IMR-90 (cell line): ENCODE data around the gene DMRTC2. TPM values are rescaled to one million over a fixed set of nuclear protein-coding genes. Genes with fewer than 3 reads are reported as not detected.

Source experiments
- ATAC-seq: fragments of 200-7000 bp; cut with Tn5 transposase; 2 replicates; pipeline ENCODE4 v1.9.1; 2020; ENCODE audit warnings: low read depth, mild to moderate bottlenecking, moderate library complexity
- BruUV-seq: library from RNA; stranded (reverse); fragments of 400-500 nt; replicated peaks from 2 replicates; lab custom pipeline; 2021; lab: Mats Ljungman, UMichigan
- CTCF ChIA-PET: fragments of 300-600 bp; formaldehyde crosslinking; extraction: SDS; loops from one replicate; lab custom pipeline; 2021; ENCODE audit warnings: antibody characterized with exemption; lab: Yijun Ruan, JAX
- POLR2A ChIA-PET: fragments of 300-600 bp; sonication (Branson Sonifier 250); formaldehyde crosslinking; loops from one replicate; lab custom pipeline; 2022; ENCODE audit warnings: antibody characterized with exemption; ENCODE audit not compliant: unreplicated experiment; lab: Charles Lee
- DNase-seq: peaks from one replicate; pipeline ENCODE4 v3.0.0; 2013
- H2AFZ ChIP-seq: replicated peaks from 2 replicates; pipeline ENCODE3; 2013; ENCODE audit warnings: low read length, mild to moderate bottlenecking; ENCODE audit not compliant: poor library complexity
- H2AK5ac ChIP-seq: 2 replicates; pipeline ENCODE4 v1.6.1; 2013; ENCODE audit warnings: low read depth, low read length, inconsistent platforms
- H2AK9ac ChIP-seq: replicated peaks from 2 replicates; pipeline ENCODE3; 2013; ENCODE audit warnings: mild to moderate bottlenecking, low read depth, low read length, moderate library complexity; ENCODE audit not compliant: poor library complexity
- H2BK120ac ChIP-seq: 2 replicates; pipeline ENCODE4 v1.6.1; 2013; ENCODE audit warnings: low read depth, low read length, inconsistent platforms
- H2BK15ac ChIP-seq: 3 replicates; pipeline ENCODE4 v1.6.1; 2013; ENCODE audit warnings: low read depth, low read length, inconsistent platforms
- H2BK20ac ChIP-seq: 2 replicates; pipeline ENCODE4 v1.6.1; 2013; ENCODE audit warnings: low read depth, mild to moderate bottlenecking, inconsistent platforms, low read length, moderate library complexity
- H2BK5ac ChIP-seq: 2 replicates; pipeline ENCODE4 v1.6.1; 2013; ENCODE audit warnings: mild to moderate bottlenecking, low read depth, low read length, inconsistent platforms; ENCODE audit not compliant: poor library complexity, severe bottlenecking
- H3K14ac ChIP-seq: replicated peaks from 2 replicates; pipeline ENCODE4 v1.6.1; 2013; ENCODE audit warnings: low read depth, low read length, inconsistent platforms
- H3K18ac ChIP-seq: 2 replicates; pipeline ENCODE4 v1.6.1; 2013; ENCODE audit warnings: low read depth, low read length, control low read depth
- H3K23ac ChIP-seq: 2 replicates; pipeline ENCODE4 v1.6.1; 2013; ENCODE audit warnings: low read depth, low read length, inconsistent platforms
- H3K27ac ChIP-seq: 2 replicates; pipeline ENCODE4 v1.5.1; 2013; ENCODE audit warnings: mild to moderate bottlenecking, control low read depth, low read length; ENCODE audit not compliant: insufficient read depth
- H3K27me3 ChIP-seq: 2 replicates; pipeline ENCODE4 v1.6.1; 2013; ENCODE audit warnings: low read length; ENCODE audit not compliant: control insufficient read depth, insufficient read depth
- H3K36me3 ChIP-seq: 2 replicates; pipeline ENCODE4 v1.6.1; 2013; ENCODE audit warnings: low read length, mixed read lengths; ENCODE audit not compliant: control insufficient read depth, insufficient read depth
- H3K4ac ChIP-seq: 2 replicates; pipeline ENCODE4 v1.6.1; 2013; ENCODE audit warnings: low read depth, low read length, inconsistent platforms
- H3K4me1 ChIP-seq: 2 replicates; pipeline ENCODE4 v1.6.1; 2013; ENCODE audit warnings: low read length, mixed read lengths; ENCODE audit not compliant: control insufficient read depth, insufficient read depth
- H3K4me2 ChIP-seq: 2 replicates; pipeline ENCODE4 v1.6.1; 2013; ENCODE audit warnings: low read depth, mild to moderate bottlenecking, control low read depth, low read length, moderate library complexity
- H3K4me3 ChIP-seq: 2 replicates; pipeline ENCODE4 v1.5.1; 2013; ENCODE audit warnings: low read depth, mild to moderate bottlenecking, control low read depth, low read length, moderate library complexity; ENCODE audit not compliant: insufficient read depth
- H3K56ac ChIP-seq: 2 replicates; pipeline ENCODE4 v1.6.1; 2013; ENCODE audit warnings: low read length, inconsistent platforms; ENCODE audit not compliant: insufficient read depth; ENCODE audit errors: extremely low read depth
- H3K79me1 ChIP-seq, 2 experiments: 2 replicates each; pipeline ENCODE4 v1.6.1; 2013; ENCODE audit warnings: low read length in 2 of 2, inconsistent platforms in 1 of 2, low read depth in 1 of 2
- H3K9ac ChIP-seq: 2 replicates; pipeline ENCODE4 v1.6.1; 2013; ENCODE audit warnings: low read depth, low read length, control low read depth
- H3K9me1 ChIP-seq: 2 replicates; pipeline ENCODE4 v1.6.1; 2013; ENCODE audit warnings: low read length, inconsistent platforms; ENCODE audit not compliant: insufficient read depth
- H3K9me3 ChIP-seq: 2 replicates; pipeline ENCODE4 v1.6.1; 2013; ENCODE audit warnings: low read length; ENCODE audit not compliant: control insufficient read depth, insufficient read depth
- H4K20me1 ChIP-seq: 2 replicates; pipeline ENCODE4 v1.6.1; 2013; ENCODE audit warnings: low read length, inconsistent platforms; ENCODE audit not compliant: insufficient read depth
- H4K5ac ChIP-seq: 2 replicates; pipeline ENCODE4 v1.6.1; 2013; ENCODE audit warnings: mild to moderate bottlenecking, low read depth, low read length, control low read depth
- H4K8ac ChIP-seq, 2 experiments: 2 replicates each; pipeline ENCODE4 v1.6.1; 2013; ENCODE audit warnings: low read depth in 2 of 2, low read length in 2 of 2, control low read depth in 1 of 2, inconsistent platforms in 1 of 2
- H4K91ac ChIP-seq: 2 replicates; pipeline ENCODE4 v1.6.1; 2013; ENCODE audit warnings: low read depth, low read length, inconsistent platforms; ENCODE audit not compliant: insufficient read depth
- BHLHE40 ChIP-seq: fragments of 150-350 bp; IDR thresholded peaks from 2 replicates; pipeline ENCODE4 v1.6.1; 2016; ENCODE audit warnings: mild to moderate bottlenecking, low read depth, low read length
- CHD1 ChIP-seq: IDR thresholded peaks from 2 replicates; pipeline ENCODE4 v1.6.1; 2012; ENCODE audit warnings: low read depth, low read length, improper control_type of control experiment
- CTCF ChIP-seq: conservative IDR thresholded peaks from 2 replicates; pipeline ENCODE4 v1.5.1; 2012; ENCODE audit warnings: mild to moderate bottlenecking, low read depth, low read length, improper control_type of control experiment
- FOS ChIP-seq: fragments of 150-350 bp; IDR thresholded peaks from 2 replicates; pipeline ENCODE4 v1.6.1; 2016; ENCODE audit warnings: low read depth, low read length
- MAFK ChIP-seq: IDR thresholded peaks from 2 replicates; pipeline ENCODE4 v1.6.1; 2012; ENCODE audit warnings: low read depth, low read length, improper control_type of control experiment
- MXI1 ChIP-seq: IDR thresholded peaks from 2 replicates; pipeline ENCODE4 v1.6.1; 2012; ENCODE audit warnings: low read depth, mild to moderate bottlenecking, low read length, moderate library complexity, borderline replicate concordance
- NFE2L2 ChIP-seq: fragments of 150-350 bp; IDR thresholded peaks from 2 replicates; pipeline ENCODE4 v1.6.1; 2016; ENCODE audit warnings: low read depth, mild to moderate bottlenecking, low read length
- RCOR1 ChIP-seq: IDR thresholded peaks from 2 replicates; pipeline ENCODE4 v1.6.1; 2012; ENCODE audit warnings: mild to moderate bottlenecking, low read length, improper control_type of control experiment; ENCODE audit not compliant: insufficient replicate concordance
- RFX5 ChIP-seq: IDR thresholded peaks from 2 replicates; pipeline ENCODE4 v1.8.0; 2012; ENCODE audit warnings: low read depth, mild to moderate bottlenecking, low read length, moderate library complexity
- SMC3 ChIP-seq: fragments of 150-350 bp; IDR thresholded peaks from 2 replicates; pipeline ENCODE4 v1.6.1; 2016; ENCODE audit warnings: low read depth, mild to moderate bottlenecking, antibody characterized with exemption, low read length, moderate library complexity
- WGBS, 2 experiments: methylation state at CpG; one replicate each; pipeline versions ENCODE4 v1.1.5 to v1.1.7; 2013; ENCODE audit warnings: missing lambda C conversion rate in 2 of 2; ENCODE audit not compliant: insufficient read length in 1 of 2; ENCODE audit errors: extremely low coverage in 2 of 2; 5-methylcytosine and 5-hydroxymethylcytosine counted together
- dilution Hi-C: fragments of 300-500 bp; cut with HindIII; formaldehyde crosslinking; loops from one replicate; pipeline ENCODE4 v1.14.3; 2018; ENCODE audit warnings: low sequenced_read_pairs; ENCODE audit not compliant: unreplicated experiment
- in situ Hi-C: fragments of 300-500 bp; cut with MboI; formaldehyde crosslinking; loops from 3 replicates; pipeline ENCODE4 v1.14.3; 2019; ENCODE audit warnings: low sequenced_read_pairs, inconsistent platforms, mixed read lengths
- intact Hi-C: fragments of 100-400 bp; cut with micrococcal nuclease; formaldehyde crosslinking; loops from 2 replicates; pipeline ENCODE4 v1.10.0; 2022
- polyA plus RNA-seq, 3 experiments: library from polyadenylated mRNA; depleted of rRNA; stranded (reverse); fragments of >200 nt; gene quantifications; 2 replicates each; pipeline ENCODE4 v1.2.3, GENCODE V29; 2012; ENCODE audit warnings: low replicate concordance in 1 of 3
- total RNA-seq: library from RNA; depleted of rRNA; stranded (reverse); fragments of >200 nt; gene quantifications from 2 replicates; pipeline ENCODE4 v1.2.3, GENCODE V29; 2012
- TF ChIP-seq, protein P1 (sequence below): fragments of 150-350 bp; IDR thresholded peaks from 2 replicates; pipeline ENCODE4 v1.6.1; 2017; ENCODE audit warnings: mild to moderate bottlenecking, antibody characterized with exemption, low read length, low read depth
- TF ChIP-seq, protein P2 (sequence below): fragments of 150-350 bp; IDR thresholded peaks from 2 replicates; pipeline ENCODE4 v1.6.1; 2016; ENCODE audit warnings: low read depth, mild to moderate bottlenecking, low read length, moderate library complexity, borderline replicate concordance

Gene DMRTC2
- total and polyA plus RNA-seq, 2 of the 4 experiments (the other 2 are of a cell fraction) = not detected

- TF ChIP-seq MAFK = no peak
Observed at GRCh38 chr19:41871573-41872383, 26.9 kb downstream of the DMRTC2 start (continued).

- in situ Hi-C loops = no loop called here
- no peaks in the 10 kb centered on the region for H3K9me3 ChIP-seq
- intact Hi-C loops = no loop called here
- H3K18ac ChIP-seq = no peak overlapping the region
- H3K4ac ChIP-seq = no peak overlapping the region
- no peak overlapping the region for H2BK20ac ChIP-seq
- no peak overlapping the region for H2AFZ ChIP-seq
- no peak overlapping the region for H4K8ac ChIP-seq
- no peak overlapping the region for H2BK15ac ChIP-seq
- DNase-seq (no peak), ATAC-seq (no peak)
- no peak overlapping the region for H2AK9ac ChIP-seq
- H3K23ac ChIP-seq = no peak overlapping the region
- POLR2A ChIA-PET = interaction anchor here (1.7 kb wide), 1 partner anchor 12 kb away, joined by 7 read pairs; the partner anchor contains the start of gene RPS19
- no peaks in the 10 kb centered on the region for H3K9me1 ChIP-seq
- H3K9ac ChIP-seq = no peak overlapping the region
- H4K91ac ChIP-seq = no peak overlapping the region
- peaks cover 13 to 32% of the 10 kb centered on the region in 2 experiments for H3K79me1 ChIP-seq
- no peak overlapping the region for H2AK5ac ChIP-seq
- peaks cover 4% of the 10 kb centered on the region; the same call in 1 of the 2 replicates for H3K27me3 ChIP-seq
- no peak overlapping the region for H3K56ac ChIP-seq
- H2BK5ac ChIP-seq = no peak overlapping the region
- no peak overlapping the region for H3K14ac ChIP-seq
- WGBS, 2 experiments = 92% methylated on average over 6 of the region's 12 CpGs; no CpG with 5 or more reads in 1 of the 2 experiments
- H2BK120ac ChIP-seq = no peak overlapping the region
- CTCF ChIA-PET = interaction anchor here (1.5 kb wide), 1 partner anchor 8 kb away, joined by 6 read pairs; no protein-coding TSS in a partner anchor
- no peak overlapping the region for H3K4me3 ChIP-seq
- H3K36me3 ChIP-seq = peaks cover 47% of the 10 kb centered on the region
- no peak overlapping the region for H3K4me2 ChIP-seq
- no TSS peak for BruUV-seq
- H3K4me1 ChIP-seq = peaks cover 2% of the 10 kb centered on the region; the same call in 1 of the 2 replicates
- dilution Hi-C loops = no loop called here
- H4K5ac ChIP-seq = no peak overlapping the region
- H4K20me1 ChIP-seq = peaks cover 63% of the 10 kb centered on the region
- no peak overlapping the region for H3K27ac ChIP-seq
- no peak for TF ChIP-seq RCOR1
- TF ChIP-seq CTCF = no peak
- no peak for TF ChIP-seq MXI1
- TF ChIP-seq, protein P1, sequence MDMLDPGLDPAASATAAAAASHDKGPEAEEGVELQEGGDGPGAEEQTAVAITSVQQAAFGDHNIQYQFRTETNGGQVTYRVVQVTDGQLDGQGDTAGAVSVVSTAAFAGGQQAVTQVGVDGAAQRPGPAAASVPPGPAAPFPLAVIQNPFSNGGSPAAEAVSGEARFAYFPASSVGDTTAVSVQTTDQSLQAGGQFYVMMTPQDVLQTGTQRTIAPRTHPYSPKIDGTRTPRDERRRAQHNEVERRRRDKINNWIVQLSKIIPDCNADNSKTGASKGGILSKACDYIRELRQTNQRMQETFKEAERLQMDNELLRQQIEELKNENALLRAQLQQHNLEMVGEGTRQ = no peak
- TF ChIP-seq SMC3 = no peak
- no peak for TF ChIP-seq CHD1
- TF ChIP-seq, protein P2, sequence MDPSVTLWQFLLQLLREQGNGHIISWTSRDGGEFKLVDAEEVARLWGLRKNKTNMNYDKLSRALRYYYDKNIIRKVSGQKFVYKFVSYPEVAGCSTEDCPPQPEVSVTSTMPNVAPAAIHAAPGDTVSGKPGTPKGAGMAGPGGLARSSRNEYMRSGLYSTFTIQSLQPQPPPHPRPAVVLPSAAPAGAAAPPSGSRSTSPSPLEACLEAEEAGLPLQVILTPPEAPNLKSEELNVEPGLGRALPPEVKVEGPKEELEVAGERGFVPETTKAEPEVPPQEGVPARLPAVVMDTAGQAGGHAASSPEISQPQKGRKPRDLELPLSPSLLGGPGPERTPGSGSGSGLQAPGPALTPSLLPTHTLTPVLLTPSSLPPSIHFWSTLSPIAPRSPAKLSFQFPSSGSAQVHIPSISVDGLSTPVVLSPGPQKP = no peak
- no peak for TF ChIP-seq BHLHE40
- no peak for TF ChIP-seq NFE2L2
- TF ChIP-seq RFX5 = no peak
- TF ChIP-seq FOS = no peak
Observed at GRCh38 chr19:41872384-41872774, 27.5 kb downstream of the DMRTC2 start.
